Astrocyte (in vitro differentiated cells and primary cell): ENCODE measurements around the gene PACSIN1. TPM values are rescaled to one million over a fixed set of nuclear protein-coding genes. Genes with fewer than 3 reads are reported as not detected.

Experiments
- DNase-seq: peaks from one replicate; pipeline ENCODE4 v3.0.0-alpha.2; 2010; ENCODE audit warnings: low read depth
- FAIRE-seq: peaks from 2 replicates; lab custom pipeline; 2011; peaks lifted over from hg19 to GRCh38; lab: Jason Lieb, UNC
- H2AFZ ChIP-seq: 2 replicates; pipeline ENCODE4 v1.6.0; 2012; ENCODE audit warnings: low read depth, low read length, inconsistent platforms
- H3K27ac ChIP-seq: 2 replicates; pipeline ENCODE4 v1.5.1; 2011; ENCODE audit warnings: low read depth, low read length, inconsistent platforms
- H3K27me3 ChIP-seq: 2 replicates; pipeline ENCODE4 v1.6.0; 2011; ENCODE audit warnings: low read length, inconsistent platforms; ENCODE audit not compliant: insufficient read depth
- H3K36me3 ChIP-seq: 2 replicates; pipeline ENCODE4 v1.5.1; 2011; ENCODE audit warnings: low read length, inconsistent platforms; ENCODE audit not compliant: insufficient read depth
- H3K4me1 ChIP-seq: 2 replicates; pipeline ENCODE4 v1.5.1; 2011; ENCODE audit warnings: low read length, inconsistent platforms; ENCODE audit not compliant: insufficient read depth
- H3K4me2 ChIP-seq: 2 replicates; pipeline ENCODE4 v1.6.0; 2012; ENCODE audit warnings: low read length, inconsistent platforms
- H3K4me3 ChIP-seq: 2 replicates; pipeline ENCODE4 v1.5.1; 2011; ENCODE audit warnings: low read depth, mild to moderate bottlenecking, low read length, inconsistent platforms; ENCODE audit not compliant: insufficient read depth
- H3K79me2 ChIP-seq: 2 replicates; pipeline ENCODE4 v1.6.0; 2012; ENCODE audit warnings: mild to moderate bottlenecking, low read length, inconsistent platforms; ENCODE audit not compliant: insufficient read depth
- H3K9ac ChIP-seq: 2 replicates; pipeline ENCODE4 v1.6.0; 2012; ENCODE audit warnings: mild to moderate bottlenecking, low read length, inconsistent platforms
- H3K9me3 ChIP-seq: 2 replicates; pipeline ENCODE4 v1.5.1; 2012; ENCODE audit warnings: low read depth, mild to moderate bottlenecking, low read length, inconsistent platforms; ENCODE audit not compliant: insufficient read depth
- H4K20me1 ChIP-seq: 2 replicates; pipeline ENCODE4 v1.6.0; 2012; ENCODE audit warnings: low read length, inconsistent platforms; ENCODE audit not compliant: insufficient read depth
- H3K27ac Mint-ChIP-seq: one replicate; pipeline ENCODE4 v1.8.0; 2021; ENCODE audit warnings: mild to moderate bottlenecking, mixed read lengths; ENCODE audit not compliant: unreplicated experiment
- H3K27me3 Mint-ChIP-seq: one replicate; pipeline ENCODE4 v1.8.0; 2021; ENCODE audit warnings: low read depth, mixed read lengths; ENCODE audit not compliant: unreplicated experiment
- H3K36me3 Mint-ChIP-seq: one replicate; pipeline ENCODE4 v1.8.0; 2021; ENCODE audit warnings: low read depth, mixed read lengths; ENCODE audit not compliant: unreplicated experiment
- H3K4me1 Mint-ChIP-seq: one replicate; pipeline ENCODE4 v1.8.0; 2021; ENCODE audit warnings: low read depth, mixed read lengths; ENCODE audit not compliant: unreplicated experiment
- H3K4me3 Mint-ChIP-seq: one replicate; pipeline ENCODE4 v1.8.0; 2021; ENCODE audit warnings: mild to moderate bottlenecking, moderate library complexity, mixed read lengths; ENCODE audit not compliant: unreplicated experiment
- H3K9me3 Mint-ChIP-seq: one replicate; pipeline ENCODE4 v1.8.0; 2021; ENCODE audit warnings: mild to moderate bottlenecking, mixed read lengths; ENCODE audit not compliant: unreplicated experiment
- CTCF ChIP-seq: IDR thresholded peaks from 2 replicates; pipeline ENCODE4 v1.5.1; 2011; ENCODE audit warnings: low read depth, mild to moderate bottlenecking, inconsistent platforms, low read length, moderate library complexity; ENCODE audit not compliant: insufficient read depth
- EZH2 ChIP-seq: IDR thresholded peaks from 2 replicates; pipeline ENCODE4 v1.6.1; 2012; ENCODE audit warnings: mild to moderate bottlenecking, low read length, inconsistent platforms; ENCODE audit not compliant: insufficient read depth
- total RNA-seq: library from RNA; stranded (reverse); gene quantifications from 2 replicates; pipeline ENCODE4 v1.2.1, GENCODE V29; 2021

Gene PACSIN1
- total RNA-seq, 1 donor from 2014 or later: 0.32 TPM

GRCh38 chr6:34538581-34538980 lies 72.7 kb downstream of the PACSIN1 start:
- no peak for FAIRE-seq
- Histone ChIP-seq H3K27ac (no peak overlapping the region), H3K9me3 (no peaks in the 10 kb centered on the region), H3K9ac (no peak overlapping the region), H3K79me2 (no peaks in the 10 kb centered on the region), H3K36me3 (no peaks in the 10 kb centered on the region), H3K4me3 (no peak overlapping the region), H2AFZ (no peak overlapping the region), H4K20me1 (no peaks in the 10 kb centered on the region), H3K27me3 (no peaks in the 10 kb centered on the region), H3K4me1 (peaks cover 6% of the 10 kb centered on the region), H3K4me2 (no peak overlapping the region)
- H3K4me3 Mint-ChIP-seq: no peak overlapping the region
- peaks cover 24% of the 10 kb centered on the region for H3K27me3 Mint-ChIP-seq
- no peaks in the 10 kb centered on the region for H3K9me3 Mint-ChIP-seq
- H3K4me1 Mint-ChIP-seq: peaks cover 5% of the 10 kb centered on the region
- no peaks in the 10 kb centered on the region for H3K36me3 Mint-ChIP-seq
- no peak for DNase-seq
- TF ChIP-seq EZH2 (no peak), CTCF (no peak)
- no peak overlapping the region for H3K27ac Mint-ChIP-seq

- no peaks in the 10 kb centered on the region for H3K9me3 Mint-ChIP-seq
- Histone ChIP-seq H3K79me2 (no peaks in the 10 kb centered on the region), H3K4me2 (no peak overlapping the region), H3K36me3 (no peaks in the 10 kb centered on the region), H2AFZ (no peak overlapping the region), H3K9ac (no peak overlapping the region), H3K27me3 (no peaks in the 10 kb centered on the region), H3K4me3 (no peak overlapping the region), H3K4me1 (peaks cover 8% of the 10 kb centered on the region), H4K20me1 (no peaks in the 10 kb centered on the region), H3K27ac (no peak overlapping the region), H3K9me3 (no peaks in the 10 kb centered on the region)
- H3K4me1 Mint-ChIP-seq: peaks cover 5% of the 10 kb centered on the region
- no peak overlapping the region for H3K4me3 Mint-ChIP-seq
- DNase-seq: no peak
- H3K27ac Mint-ChIP-seq: no peak overlapping the region
- TF ChIP-seq CTCF: no peak
- TF ChIP-seq EZH2: no peak
- peaks cover 22% of the 10 kb centered on the region for H3K27me3 Mint-ChIP-seq
- FAIRE-seq: no peak
- no peaks in the 10 kb centered on the region for H3K36me3 Mint-ChIP-seq
Measured at GRCh38 chr6:34539181-34539580, 73.3 kb downstream of the PACSIN1 start.

- Histone ChIP-seq H3K27ac (no peak overlapping the region), H3K9ac (no peak overlapping the region), H3K4me1 (peaks cover 8% of the 10 kb centered on the region), H3K27me3 (no peaks in the 10 kb centered on the region), H3K79me2 (no peaks in the 10 kb centered on the region), H3K36me3 (no peaks in the 10 kb centered on the region), H2AFZ (no peak overlapping the region), H3K9me3 (no peaks in the 10 kb centered on the region), H3K4me2 (no peak overlapping the region), H4K20me1 (no peaks in the 10 kb centered on the region), H3K4me3 (no peak overlapping the region)
- H3K9me3 Mint-ChIP-seq: no peaks in the 10 kb centered on the region
- DNase-seq: no peak
- no peaks in the 10 kb centered on the region for H3K36me3 Mint-ChIP-seq
- peaks cover 5% of the 10 kb centered on the region for H3K4me1 Mint-ChIP-seq
- FAIRE-seq: no peak
- H3K4me3 Mint-ChIP-seq: no peak overlapping the region
- peaks cover 24% of the 10 kb centered on the region for H3K27me3 Mint-ChIP-seq
- no peak for TF ChIP-seq CTCF
- TF ChIP-seq EZH2: no peak
- H3K27ac Mint-ChIP-seq: no peak overlapping the region
Measured at GRCh38 chr6:34540222-34540621, 74.3 kb downstream of the PACSIN1 start.
